Activated T-cell treated with anti-CD3 and anti-CD28 coated beads for 1 hour (primary cell): ENCODE data around the gene SPAM1.
"Not testable (repeated sequence)": the region's sequence is repeated elsewhere in the genome, so short reads cannot be mapped to it uniquely, and the experiment has no call there.

ENCODE experiments used
- DNase-seq: peaks from one replicate; pipeline ENCODE4 v3.0.0-alpha.2; 2020; ENCODE audit warnings: low read depth

SPAM1 gene, protein sequence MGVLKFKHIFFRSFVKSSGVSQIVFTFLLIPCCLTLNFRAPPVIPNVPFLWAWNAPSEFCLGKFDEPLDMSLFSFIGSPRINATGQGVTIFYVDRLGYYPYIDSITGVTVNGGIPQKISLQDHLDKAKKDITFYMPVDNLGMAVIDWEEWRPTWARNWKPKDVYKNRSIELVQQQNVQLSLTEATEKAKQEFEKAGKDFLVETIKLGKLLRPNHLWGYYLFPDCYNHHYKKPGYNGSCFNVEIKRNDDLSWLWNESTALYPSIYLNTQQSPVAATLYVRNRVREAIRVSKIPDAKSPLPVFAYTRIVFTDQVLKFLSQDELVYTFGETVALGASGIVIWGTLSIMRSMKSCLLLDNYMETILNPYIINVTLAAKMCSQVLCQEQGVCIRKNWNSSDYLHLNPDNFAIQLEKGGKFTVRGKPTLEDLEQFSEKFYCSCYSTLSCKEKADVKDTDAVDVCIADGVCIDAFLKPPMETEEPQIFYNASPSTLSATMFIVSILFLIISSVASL

DNA sequence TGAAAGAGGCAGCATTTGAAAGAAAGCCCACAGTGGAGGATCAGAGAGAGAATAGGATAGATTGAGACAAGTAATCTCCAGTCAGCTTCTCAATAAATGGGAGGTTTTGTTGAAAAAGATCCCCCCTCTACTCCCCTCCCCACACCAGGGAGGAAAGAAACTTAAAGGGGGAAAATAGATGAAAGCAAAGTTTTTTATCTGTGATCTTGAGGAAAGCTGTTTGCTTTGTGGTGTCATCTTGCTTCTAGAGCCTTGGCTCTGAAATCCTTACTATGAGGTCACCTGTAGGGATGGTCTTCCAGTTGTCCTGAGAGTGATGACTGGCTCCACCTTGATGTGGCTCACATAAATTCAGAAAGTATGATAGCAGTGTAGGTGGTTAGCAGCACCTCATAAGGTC lies at the start of gene SPAM1:
TSS of gene SPAM1 (plus strand) at position 301 of the 400 bp plus-strand sequence. CDS start 28,330 bp downstream, outside the sequence.
- no peak for DNase-seq

DNA sequence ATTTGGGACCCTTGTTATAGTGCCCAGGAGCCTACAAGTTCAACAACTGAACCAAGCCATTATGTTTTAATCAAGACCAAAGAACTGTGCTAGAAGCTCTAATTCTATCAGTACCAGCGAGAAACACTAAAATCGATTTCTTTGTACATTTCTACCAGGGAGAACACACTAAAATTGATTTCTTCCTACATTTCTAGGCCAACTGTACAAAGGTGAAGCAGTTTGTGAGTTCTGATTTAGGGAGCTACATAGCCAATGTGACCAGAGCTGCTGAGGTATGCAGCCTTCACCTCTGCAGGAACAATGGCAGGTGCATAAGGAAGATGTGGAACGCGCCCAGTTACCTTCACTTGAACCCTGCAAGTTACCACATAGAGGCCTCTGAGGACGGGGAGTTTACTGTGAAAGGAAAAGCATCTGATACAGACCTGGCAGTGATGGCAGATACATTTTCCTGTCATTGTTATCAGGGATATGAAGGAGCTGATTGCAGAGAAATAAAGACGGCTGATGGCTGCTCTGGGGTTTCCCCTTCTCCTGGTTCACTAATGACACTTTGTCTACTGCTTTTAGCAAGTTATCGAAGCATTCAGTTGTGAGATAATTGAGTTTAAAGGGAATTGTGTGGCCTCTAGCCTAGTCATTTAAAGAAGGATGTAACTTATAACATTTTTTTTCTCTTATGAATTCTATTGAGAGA lies 48.3 kb upstream of the SPAM1 start:
- DNase-seq = no peak

DNA sequence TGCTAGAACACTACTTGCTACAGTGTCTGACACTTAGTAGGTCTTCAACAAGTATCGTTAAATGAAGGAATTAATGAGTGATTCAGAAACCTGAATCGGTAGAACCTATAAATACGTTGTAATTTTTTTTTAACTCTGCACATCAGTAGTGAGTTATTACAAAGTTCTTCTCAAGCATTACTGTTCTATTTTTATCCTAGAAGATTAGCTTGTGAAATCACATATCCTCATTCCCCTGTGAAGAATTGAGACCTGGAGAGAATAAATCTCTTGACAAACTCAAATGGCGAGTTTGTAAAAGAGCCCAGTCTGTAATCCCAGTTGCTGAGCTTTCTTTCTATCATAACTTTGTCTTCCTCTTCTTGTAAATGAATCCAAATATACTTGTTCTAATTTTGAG lies 45.4 kb upstream of the SPAM1 start:
- no peak for DNase-seq

DNA sequence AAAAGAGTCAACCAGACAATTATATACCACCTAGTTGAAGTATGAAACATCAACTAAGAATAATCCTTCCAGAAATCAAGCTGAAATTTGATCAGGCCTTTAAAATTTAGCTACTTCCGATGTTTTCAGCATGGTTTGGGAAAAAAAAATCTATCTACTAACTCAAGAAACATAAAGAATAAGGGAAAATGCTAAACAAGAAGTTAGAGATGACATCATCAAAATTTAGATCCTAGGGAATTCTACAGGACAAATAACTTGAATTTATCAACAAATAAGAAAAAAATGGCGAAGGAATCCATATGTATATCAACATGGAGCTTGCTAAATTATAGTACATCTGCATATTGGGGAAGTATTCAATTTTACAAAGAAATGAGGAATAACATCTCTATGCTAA lies 43.7 kb upstream of the SPAM1 start:
- no peak for DNase-seq

DNA sequence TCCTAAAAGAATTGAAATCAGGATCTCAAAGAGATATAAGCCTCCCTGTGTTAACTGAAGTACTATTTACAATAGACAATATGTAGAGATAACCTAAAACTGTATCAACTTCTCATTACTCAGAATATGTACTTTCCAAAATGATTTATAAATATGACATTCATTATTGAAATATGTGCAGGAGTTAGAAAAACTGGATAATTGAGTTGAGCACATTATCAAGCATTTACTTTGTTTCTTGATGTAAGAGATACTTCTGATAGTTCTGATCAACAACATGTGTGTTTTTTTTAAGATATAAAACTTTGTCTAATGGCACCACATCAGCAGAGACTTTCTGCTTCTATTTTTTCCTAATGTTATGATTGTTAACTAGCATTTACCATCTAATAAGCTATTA lies 41.9 kb upstream of the SPAM1 start:
- no peak for DNase-seq

DNA sequence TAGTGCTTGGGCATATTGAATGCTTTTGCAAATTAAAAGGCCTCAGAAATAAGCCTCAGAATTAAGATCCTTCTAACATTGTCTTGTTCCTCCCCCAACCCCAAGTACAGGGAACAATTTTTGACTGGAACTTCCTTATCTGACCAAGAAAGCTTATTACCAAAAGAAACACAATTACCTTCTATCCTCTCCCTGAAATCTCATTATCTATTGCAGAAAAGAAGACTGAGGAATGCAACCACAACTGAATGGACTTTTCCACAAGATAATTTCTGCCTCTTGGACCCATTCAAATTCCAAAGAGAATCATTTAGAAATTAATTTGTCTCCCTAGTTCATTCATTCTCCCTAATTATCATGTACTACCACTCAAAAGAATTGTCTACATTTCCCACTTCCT lies 36.8 kb upstream of the SPAM1 start:
- DNase-seq = no peak

DNA sequence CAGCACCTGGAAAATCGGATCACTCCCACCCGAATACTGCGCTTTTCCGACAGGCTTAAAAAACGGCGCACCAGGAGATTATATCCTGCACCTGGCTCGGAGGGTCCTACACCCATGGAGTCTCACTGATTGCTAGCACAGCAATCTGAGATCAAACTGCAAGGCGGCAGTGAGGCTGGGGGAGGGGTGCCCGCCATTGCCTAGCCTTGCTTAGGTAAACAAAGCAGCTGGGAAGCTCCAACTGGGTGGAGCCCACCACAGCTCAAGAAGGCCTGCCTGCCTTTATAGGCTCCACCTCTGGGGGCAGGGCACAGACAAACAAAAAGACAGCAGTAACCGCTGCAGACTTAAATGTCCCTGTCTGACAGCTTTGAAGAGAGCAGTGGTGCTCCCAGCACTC lies 30.3 kb upstream of the SPAM1 start:
- DNase-seq = not testable (repeated sequence)

DNA sequence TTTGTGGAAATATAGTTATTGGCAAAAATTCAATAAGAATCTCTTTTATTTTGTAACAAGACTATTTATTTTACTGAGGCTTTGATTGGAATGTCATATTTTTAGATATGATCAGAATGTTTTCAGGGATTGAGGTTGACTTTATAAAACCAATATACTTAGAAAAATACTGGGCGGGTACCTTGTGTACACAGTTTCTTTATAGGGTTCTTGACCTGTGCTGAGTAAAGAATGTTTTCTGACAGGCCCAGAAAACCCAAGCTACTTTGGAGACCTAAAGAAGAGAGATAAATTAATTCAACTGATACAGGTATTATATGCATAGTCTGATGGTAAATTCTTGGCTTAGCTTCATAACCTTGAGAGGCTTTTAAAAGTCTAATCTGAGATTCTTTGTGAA lies 23.9 kb upstream of the SPAM1 start:
- no peak for DNase-seq

DNA sequence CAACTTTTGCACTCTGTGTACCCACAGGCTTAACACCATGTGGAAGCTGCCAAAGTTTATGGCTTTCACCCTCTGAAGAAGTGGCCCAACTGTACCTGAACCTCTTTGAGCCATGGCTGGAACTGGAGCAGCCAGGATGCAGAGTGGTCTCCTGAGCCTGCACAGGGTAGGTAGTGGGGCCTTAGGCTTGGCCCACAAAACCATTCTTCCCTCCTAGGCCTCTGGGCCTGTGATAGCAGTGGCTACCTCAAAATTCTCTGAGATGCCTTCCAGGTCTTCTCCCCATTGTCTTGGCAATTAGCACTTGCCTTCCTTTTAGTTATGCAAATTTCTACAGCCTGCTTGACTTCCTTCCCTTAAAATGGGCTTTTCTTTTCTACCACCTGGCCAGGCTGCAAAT lies 19.3 kb upstream of the SPAM1 start:
- no peak for DNase-seq

DNA sequence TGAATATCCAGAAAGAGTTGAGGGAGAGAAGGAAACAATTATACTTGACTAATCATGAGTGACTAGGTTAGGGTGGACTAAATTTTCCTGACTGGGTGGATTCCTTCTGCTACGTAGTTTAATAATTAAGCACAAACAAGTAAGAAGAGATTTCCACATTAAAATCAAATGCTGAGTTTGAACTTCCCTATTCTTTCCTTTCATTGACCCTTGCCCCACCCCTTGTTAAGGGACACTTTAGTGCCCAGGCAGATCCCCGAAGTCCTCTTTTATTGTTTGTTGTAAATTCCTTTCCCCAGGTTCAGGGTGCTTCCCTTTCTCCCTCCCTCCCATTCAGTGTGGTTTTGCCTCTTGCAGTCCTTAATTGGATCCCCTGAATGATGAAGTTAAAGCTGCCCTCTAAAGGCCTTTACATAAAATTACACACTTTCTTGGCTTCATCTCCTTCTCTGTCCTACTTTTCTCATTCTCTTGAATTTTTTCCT lies 8.8 kb upstream of the SPAM1 start:
- no peak for DNase-seq

DNA sequence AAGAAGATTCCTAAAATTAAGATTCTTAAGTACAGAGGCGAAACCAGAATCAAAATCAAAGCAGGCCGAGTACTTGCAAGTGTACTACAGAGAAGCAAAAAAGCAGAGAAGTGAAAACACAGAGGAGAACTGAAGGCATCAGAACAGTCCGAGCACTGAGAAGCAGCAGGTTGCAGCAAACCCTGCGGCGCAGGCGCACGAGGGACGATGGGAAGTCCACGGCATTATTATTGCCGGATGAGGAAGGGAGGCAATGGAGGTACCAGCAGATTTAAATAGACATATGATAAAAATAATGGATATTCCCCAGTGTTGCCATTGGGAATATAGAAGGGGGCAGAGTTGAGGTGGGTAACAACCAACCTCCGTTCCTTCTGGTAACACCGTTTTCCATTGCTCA lies 7.2 kb upstream of the SPAM1 start:
- DNase-seq = no peak

DNA sequence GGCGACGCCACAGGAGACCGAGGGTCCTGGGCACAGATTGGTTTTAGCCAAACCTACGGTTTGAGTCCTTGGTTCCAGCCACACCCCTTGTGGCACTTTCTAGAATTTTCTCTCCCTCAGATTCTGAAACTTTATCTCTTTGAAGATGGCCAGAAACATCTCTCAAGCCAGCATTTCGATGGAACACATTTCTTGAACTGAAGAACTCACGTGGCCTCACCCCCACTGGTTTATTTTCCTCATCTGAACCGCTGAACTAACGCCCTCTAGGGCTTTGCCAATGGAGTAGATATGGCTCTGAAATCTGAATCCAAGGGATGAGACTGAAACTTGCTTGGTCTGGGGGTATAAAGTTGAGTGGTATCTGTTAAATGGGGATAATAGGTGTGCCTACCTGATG lies 6.7 kb upstream of the SPAM1 start:
- no peak for DNase-seq

DNA sequence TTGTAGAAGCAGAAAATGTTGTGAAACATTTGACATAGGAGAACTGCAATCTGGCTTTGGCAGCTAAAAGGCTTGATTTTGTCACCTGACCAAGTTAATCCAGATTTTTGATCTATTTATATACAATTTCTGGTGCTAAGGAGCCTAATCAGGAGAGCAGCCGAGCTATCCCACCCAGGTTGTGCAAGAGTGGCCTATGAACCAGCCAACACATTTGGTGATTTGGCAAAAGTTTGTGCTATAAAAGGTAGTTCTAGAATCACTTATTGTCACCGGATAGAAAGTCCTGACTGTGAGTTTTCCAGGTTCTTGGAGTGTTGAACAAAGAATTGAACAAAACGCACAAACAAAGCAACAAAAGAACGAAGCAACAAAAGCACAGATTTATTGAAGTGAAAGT lies 1.4 kb upstream of the SPAM1 start:
- no peak for DNase-seq

DNA sequence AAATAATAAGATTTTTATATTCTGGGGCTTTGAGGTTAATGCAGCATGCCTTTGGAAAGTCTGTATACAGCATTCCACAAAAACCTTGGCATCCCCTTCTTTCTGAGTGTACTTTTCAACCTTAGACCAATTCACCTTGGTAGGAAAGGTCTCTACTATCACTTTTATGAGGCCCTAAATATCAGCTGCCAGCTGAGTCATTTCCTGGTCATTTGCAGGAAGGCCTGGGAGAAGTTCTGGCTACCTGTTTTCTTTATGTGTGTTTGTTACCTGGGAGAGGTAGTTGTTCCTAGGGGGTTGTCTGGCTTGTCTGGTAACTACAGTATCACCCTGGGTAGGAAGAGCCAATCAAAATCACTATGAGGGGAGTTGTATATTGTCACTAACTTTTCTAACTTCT lies 4.1 kb downstream of the SPAM1 start:
- no peak for DNase-seq

DNA sequence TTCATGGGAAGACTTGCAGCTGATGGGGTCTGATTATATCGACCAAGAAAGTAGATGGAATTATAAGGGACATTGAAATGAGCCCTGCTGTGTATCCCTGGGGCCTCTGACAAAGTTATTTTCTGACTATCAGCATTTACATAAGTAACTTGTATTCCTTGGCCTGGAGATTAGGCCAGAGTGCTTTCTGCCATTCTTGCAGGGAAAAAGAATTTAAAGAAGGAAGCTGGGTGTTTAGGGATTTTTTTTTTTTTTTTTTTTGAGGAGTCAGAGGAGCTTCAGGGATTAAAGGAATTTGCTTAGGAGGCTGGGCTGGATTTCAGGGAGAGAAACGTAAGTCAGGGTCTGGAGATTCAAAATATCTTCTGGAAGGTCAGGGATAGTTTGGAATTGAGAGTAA lies 4.6 kb downstream of the SPAM1 start:
- DNase-seq = no peak

DNA sequence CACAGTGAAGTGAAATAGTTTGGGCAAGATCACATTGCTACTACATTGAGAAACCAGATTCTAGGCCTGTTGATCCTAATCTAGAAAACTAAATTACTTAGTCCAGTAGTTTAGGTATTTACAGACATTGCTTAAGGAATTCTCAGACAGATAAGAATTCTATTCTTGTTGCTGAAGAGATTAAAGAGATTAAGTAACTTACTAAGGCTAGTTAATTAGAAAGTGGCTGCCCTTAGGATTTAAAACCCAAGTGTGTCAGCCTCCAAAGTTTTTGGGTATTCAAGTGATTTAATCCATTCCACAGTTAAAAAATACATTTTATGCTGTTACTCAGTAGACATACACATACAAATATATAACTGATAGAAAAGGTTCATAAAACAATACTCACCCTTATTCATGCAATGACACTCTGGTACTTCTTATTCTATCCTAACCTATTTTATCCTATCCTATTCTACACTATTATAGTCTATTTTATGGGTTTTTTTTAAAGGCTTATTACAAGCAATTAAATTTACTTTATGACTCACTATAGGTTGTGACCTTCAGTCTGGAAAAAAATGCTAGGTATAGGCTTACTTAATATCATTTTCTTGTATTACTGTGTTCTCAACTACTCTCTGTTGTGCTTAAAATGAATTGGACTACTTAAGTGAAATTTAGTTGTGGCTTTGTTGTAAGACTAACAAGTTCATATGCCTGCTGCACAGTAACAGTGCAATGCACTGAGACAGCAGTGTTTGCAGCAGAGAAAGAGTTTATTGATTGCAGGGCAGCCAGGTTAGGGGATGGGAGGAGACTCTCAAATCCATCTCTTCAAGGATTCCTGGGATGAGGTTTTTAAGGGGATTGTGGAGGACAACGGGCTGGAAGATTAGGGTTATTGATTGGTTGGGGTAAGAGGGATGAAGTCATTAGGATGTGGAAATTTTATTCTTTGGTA lies 10.7 kb downstream of the SPAM1 start:
- no peak for DNase-seq

DNA sequence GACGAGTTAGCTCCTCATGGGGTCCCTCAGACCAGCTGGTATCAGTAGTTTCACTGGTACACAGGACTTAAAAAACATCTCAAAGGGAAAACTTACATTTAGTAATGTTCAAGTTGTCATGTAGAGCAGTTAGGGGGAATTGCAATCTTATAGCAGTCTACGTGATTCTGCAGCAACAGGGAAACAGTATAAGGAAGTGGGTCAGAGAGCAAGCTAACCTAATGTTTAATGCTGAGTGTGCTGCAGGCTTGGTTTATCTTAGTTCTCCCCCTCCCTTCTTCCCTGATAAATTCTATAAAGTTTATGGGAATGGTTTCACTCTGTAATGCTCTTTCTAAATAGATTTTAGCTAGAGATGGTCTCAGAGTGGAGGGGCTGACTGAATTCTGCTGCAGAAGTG lies 11.3 kb downstream of the SPAM1 start:
- DNase-seq = no peak

DNA sequence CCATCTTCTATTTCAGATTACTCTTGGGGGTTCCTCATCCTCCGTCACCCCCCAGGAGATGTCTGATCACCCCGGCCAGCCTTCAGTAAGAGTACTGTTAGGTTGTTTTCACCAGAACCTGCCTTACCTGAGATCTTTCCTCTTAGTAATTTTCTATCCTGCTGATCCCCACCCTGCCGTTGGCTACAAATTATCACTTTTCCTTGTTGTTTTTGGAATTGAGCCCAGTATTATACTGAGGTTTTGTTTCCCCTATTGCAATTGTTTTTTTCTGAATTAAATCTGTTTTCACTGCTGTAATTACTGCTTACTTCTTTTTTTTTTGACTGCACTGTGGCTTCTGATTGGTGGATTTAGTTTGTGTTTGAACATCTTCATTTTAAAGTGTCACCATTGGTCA lies 14.7 kb downstream of the SPAM1 start:
- no peak for DNase-seq

DNA sequence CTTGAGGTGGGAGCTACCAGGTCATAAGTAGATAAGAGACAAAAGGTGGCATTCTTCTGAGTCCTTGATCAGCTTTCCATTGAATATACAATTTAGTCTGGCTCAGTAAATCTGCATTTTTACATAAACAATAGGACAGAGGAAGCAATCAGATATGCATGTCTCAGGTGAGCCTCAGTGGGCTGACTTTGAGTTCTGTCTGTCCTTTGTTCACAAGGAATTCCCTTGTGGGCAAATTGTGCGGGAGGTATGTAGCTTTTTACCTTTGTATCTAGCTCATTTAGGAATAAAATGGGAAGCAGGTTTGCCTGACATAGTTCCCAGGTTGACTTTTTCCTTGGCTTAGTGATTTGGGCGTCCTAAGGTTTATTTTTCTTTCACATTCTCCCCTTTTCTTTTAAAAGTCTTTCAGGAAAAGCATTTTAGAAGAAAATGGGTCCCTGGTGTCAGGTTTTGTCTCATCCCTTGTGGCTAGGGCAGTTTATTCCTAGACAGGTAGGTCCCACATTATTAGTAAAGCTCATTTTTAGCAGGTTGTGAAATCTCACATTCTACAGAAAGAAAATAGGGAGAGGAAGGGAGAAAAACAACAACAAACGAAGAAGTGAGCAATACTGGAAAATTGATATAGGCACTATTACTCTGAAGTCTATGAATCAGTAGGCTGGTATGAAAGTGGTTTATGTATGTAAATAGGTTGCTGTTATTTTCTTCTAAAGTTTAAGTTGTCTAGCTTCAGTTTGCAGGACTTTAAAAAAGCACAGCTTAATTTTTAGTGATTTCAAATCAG lies 16.5 kb downstream of the SPAM1 start:
- DNase-seq = no peak

DNA sequence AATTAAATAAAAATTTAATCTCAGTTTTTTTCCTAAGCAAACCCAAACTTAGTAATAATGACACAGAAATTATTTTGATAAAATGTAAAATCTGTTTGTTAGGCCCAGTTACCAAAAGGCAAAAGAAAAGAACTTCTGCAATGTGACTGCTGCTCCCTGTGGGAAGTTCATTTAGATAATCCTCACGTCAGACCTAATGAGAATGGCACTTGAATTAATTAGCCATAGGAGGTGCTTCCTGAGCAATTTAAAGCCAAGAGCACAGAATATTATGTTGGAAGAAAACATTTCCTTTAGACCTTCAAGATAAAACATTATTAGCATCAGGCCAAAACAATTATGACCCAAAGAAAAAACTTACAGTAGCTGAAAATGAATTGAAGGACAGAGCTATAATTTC lies 19.4 kb downstream of the SPAM1 start:
- DNase-seq = no peak

DNA sequence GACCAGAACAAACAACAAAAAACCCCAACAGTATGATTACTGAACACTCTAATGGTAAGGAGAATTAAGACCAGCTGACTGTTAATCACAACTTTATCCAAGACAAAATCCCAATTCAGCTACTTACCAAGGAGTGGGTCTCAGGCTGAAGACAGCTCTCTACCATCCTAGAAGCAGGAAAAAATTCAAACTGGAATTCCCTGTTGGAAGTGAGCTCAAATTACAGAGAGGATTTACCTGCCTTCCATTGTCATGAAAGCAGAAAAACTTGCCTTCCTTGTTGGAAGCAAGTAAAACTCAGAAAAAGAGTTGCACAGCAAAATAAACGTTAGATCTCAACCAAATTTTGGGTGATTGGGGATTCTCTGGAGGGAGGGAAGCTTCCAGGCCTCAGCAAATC lies 20.9 kb downstream of the SPAM1 start:
- DNase-seq = no peak
